IMR-90 (cell line): Measurements from ENCODE around the gene ZNF644. TPM values are rescaled to one million over a fixed set of nuclear protein-coding genes. Genes with fewer than 3 reads are reported as not detected.
"Not testable (repeated sequence)": the region's sequence is repeated elsewhere in the genome, so short reads cannot be mapped to it uniquely, and the experiment has no call there.

Source experiments
- ATAC-seq: fragments of 200-7000 bp; cut with Tn5 transposase; 2 replicates; pipeline ENCODE4 v1.9.1; 2020; ENCODE audit warnings: low read depth, mild to moderate bottlenecking, moderate library complexity
- BruUV-seq: library from RNA; stranded (reverse); fragments of 400-500 nt; replicated peaks from 2 replicates; lab custom pipeline; 2021; lab: Mats Ljungman, UMichigan
- CTCF ChIA-PET: fragments of 300-600 bp; formaldehyde crosslinking; extraction: SDS; loops from one replicate; lab custom pipeline; 2021; ENCODE audit warnings: antibody characterized with exemption; lab: Yijun Ruan, JAX
- POLR2A ChIA-PET: fragments of 300-600 bp; sonication (Branson Sonifier 250); formaldehyde crosslinking; loops from one replicate; lab custom pipeline; 2022; ENCODE audit warnings: antibody characterized with exemption; ENCODE audit not compliant: unreplicated experiment; lab: Charles Lee
- DNase-seq: peaks from one replicate; pipeline ENCODE4 v3.0.0; 2013
- H2AFZ ChIP-seq: replicated peaks from 2 replicates; pipeline ENCODE3; 2013; ENCODE audit warnings: low read length, mild to moderate bottlenecking; ENCODE audit not compliant: poor library complexity
- H2AK5ac ChIP-seq: 2 replicates; pipeline ENCODE4 v1.6.1; 2013; ENCODE audit warnings: low read depth, low read length, inconsistent platforms
- H2AK9ac ChIP-seq: replicated peaks from 2 replicates; pipeline ENCODE3; 2013; ENCODE audit warnings: mild to moderate bottlenecking, low read depth, low read length, moderate library complexity; ENCODE audit not compliant: poor library complexity
- H2BK120ac ChIP-seq: 2 replicates; pipeline ENCODE4 v1.6.1; 2013; ENCODE audit warnings: low read depth, low read length, inconsistent platforms
- H2BK15ac ChIP-seq: 3 replicates; pipeline ENCODE4 v1.6.1; 2013; ENCODE audit warnings: low read depth, low read length, inconsistent platforms
- H2BK20ac ChIP-seq: 2 replicates; pipeline ENCODE4 v1.6.1; 2013; ENCODE audit warnings: low read depth, mild to moderate bottlenecking, inconsistent platforms, low read length, moderate library complexity
- H2BK5ac ChIP-seq: 2 replicates; pipeline ENCODE4 v1.6.1; 2013; ENCODE audit warnings: mild to moderate bottlenecking, low read depth, low read length, inconsistent platforms; ENCODE audit not compliant: poor library complexity, severe bottlenecking
- H3K14ac ChIP-seq: replicated peaks from 2 replicates; pipeline ENCODE4 v1.6.1; 2013; ENCODE audit warnings: low read depth, low read length, inconsistent platforms
- H3K18ac ChIP-seq: 2 replicates; pipeline ENCODE4 v1.6.1; 2013; ENCODE audit warnings: low read depth, low read length, control low read depth
- H3K23ac ChIP-seq: 2 replicates; pipeline ENCODE4 v1.6.1; 2013; ENCODE audit warnings: low read depth, low read length, inconsistent platforms
- H3K27ac ChIP-seq: 2 replicates; pipeline ENCODE4 v1.5.1; 2013; ENCODE audit warnings: mild to moderate bottlenecking, control low read depth, low read length; ENCODE audit not compliant: insufficient read depth
- H3K27me3 ChIP-seq: 2 replicates; pipeline ENCODE4 v1.6.1; 2013; ENCODE audit warnings: low read length; ENCODE audit not compliant: control insufficient read depth, insufficient read depth
- H3K36me3 ChIP-seq: 2 replicates; pipeline ENCODE4 v1.6.1; 2013; ENCODE audit warnings: low read length, mixed read lengths; ENCODE audit not compliant: control insufficient read depth, insufficient read depth
- H3K4ac ChIP-seq: 2 replicates; pipeline ENCODE4 v1.6.1; 2013; ENCODE audit warnings: low read depth, low read length, inconsistent platforms
- H3K4me1 ChIP-seq: 2 replicates; pipeline ENCODE4 v1.6.1; 2013; ENCODE audit warnings: low read length, mixed read lengths; ENCODE audit not compliant: control insufficient read depth, insufficient read depth
- H3K4me2 ChIP-seq: 2 replicates; pipeline ENCODE4 v1.6.1; 2013; ENCODE audit warnings: low read depth, mild to moderate bottlenecking, control low read depth, low read length, moderate library complexity
- H3K4me3 ChIP-seq: 2 replicates; pipeline ENCODE4 v1.5.1; 2013; ENCODE audit warnings: low read depth, mild to moderate bottlenecking, control low read depth, low read length, moderate library complexity; ENCODE audit not compliant: insufficient read depth
- H3K56ac ChIP-seq: 2 replicates; pipeline ENCODE4 v1.6.1; 2013; ENCODE audit warnings: low read length, inconsistent platforms; ENCODE audit not compliant: insufficient read depth; ENCODE audit errors: extremely low read depth
- H3K79me1 ChIP-seq, 2 experiments: 2 replicates each; pipeline ENCODE4 v1.6.1; 2013; ENCODE audit warnings: low read length in 2 of 2, inconsistent platforms in 1 of 2, low read depth in 1 of 2
- H3K9ac ChIP-seq: 2 replicates; pipeline ENCODE4 v1.6.1; 2013; ENCODE audit warnings: low read depth, low read length, control low read depth
- H3K9me1 ChIP-seq: 2 replicates; pipeline ENCODE4 v1.6.1; 2013; ENCODE audit warnings: low read length, inconsistent platforms; ENCODE audit not compliant: insufficient read depth
- H3K9me3 ChIP-seq: 2 replicates; pipeline ENCODE4 v1.6.1; 2013; ENCODE audit warnings: low read length; ENCODE audit not compliant: control insufficient read depth, insufficient read depth
- H4K20me1 ChIP-seq: 2 replicates; pipeline ENCODE4 v1.6.1; 2013; ENCODE audit warnings: low read length, inconsistent platforms; ENCODE audit not compliant: insufficient read depth
- H4K5ac ChIP-seq: 2 replicates; pipeline ENCODE4 v1.6.1; 2013; ENCODE audit warnings: mild to moderate bottlenecking, low read depth, low read length, control low read depth
- H4K8ac ChIP-seq, 2 experiments: 2 replicates each; pipeline ENCODE4 v1.6.1; 2013; ENCODE audit warnings: low read depth in 2 of 2, low read length in 2 of 2, control low read depth in 1 of 2, inconsistent platforms in 1 of 2
- H4K91ac ChIP-seq: 2 replicates; pipeline ENCODE4 v1.6.1; 2013; ENCODE audit warnings: low read depth, low read length, inconsistent platforms; ENCODE audit not compliant: insufficient read depth
- WGBS, 2 experiments: methylation state at CpG; one replicate each; pipeline versions ENCODE4 v1.1.5 to v1.1.7; 2013; ENCODE audit warnings: missing lambda C conversion rate in 2 of 2; ENCODE audit not compliant: insufficient read length in 1 of 2; ENCODE audit errors: extremely low coverage in 2 of 2; 5-methylcytosine and 5-hydroxymethylcytosine counted together
- dilution Hi-C: fragments of 300-500 bp; cut with HindIII; formaldehyde crosslinking; loops from one replicate; pipeline ENCODE4 v1.14.3; 2018; ENCODE audit warnings: low sequenced_read_pairs; ENCODE audit not compliant: unreplicated experiment
- in situ Hi-C: fragments of 300-500 bp; cut with MboI; formaldehyde crosslinking; loops from 3 replicates; pipeline ENCODE4 v1.14.3; 2019; ENCODE audit warnings: low sequenced_read_pairs, inconsistent platforms, mixed read lengths
- intact Hi-C: fragments of 100-400 bp; cut with micrococcal nuclease; formaldehyde crosslinking; loops from 2 replicates; pipeline ENCODE4 v1.10.0; 2022
- polyA plus RNA-seq, 3 experiments: library from polyadenylated mRNA; depleted of rRNA; stranded (reverse); fragments of >200 nt; gene quantifications; 2 replicates each; pipeline ENCODE4 v1.2.3, GENCODE V29; 2012; ENCODE audit warnings: low replicate concordance in 1 of 3
- total RNA-seq: library from RNA; depleted of rRNA; stranded (reverse); fragments of >200 nt; gene quantifications from 2 replicates; pipeline ENCODE4 v1.2.3, GENCODE V29; 2012

The ZNF644 gene
- total and polyA plus RNA-seq, 2 of the 4 experiments (the other 2 are of a cell fraction): 9.0 to 45.3 TPM

GRCh38 chr1:91049551-91049950 is 27.7 kb upstream of the ZNF644 start:
- H2BK15ac ChIP-seq, H3K56ac ChIP-seq, H2AK5ac ChIP-seq, H3K79me1 ChIP-seq, H3K9ac ChIP-seq, H3K27ac ChIP-seq, DNase-seq, BruUV-seq, H3K4me2 ChIP-seq, H3K18ac ChIP-seq, H3K23ac ChIP-seq, H2BK120ac ChIP-seq, H3K36me3 ChIP-seq, H3K9me1 ChIP-seq, H4K20me1 ChIP-seq, in situ Hi-C loops, H3K9me3 ChIP-seq, H2BK5ac ChIP-seq, H3K4me3 ChIP-seq, H3K27me3 ChIP-seq, intact Hi-C loops, H2BK20ac ChIP-seq, H2AK9ac ChIP-seq, ATAC-seq, dilution Hi-C loops, H4K5ac ChIP-seq, H4K8ac ChIP-seq, H4K91ac ChIP-seq, H3K14ac ChIP-seq, H3K4ac ChIP-seq, H3K4me1 ChIP-seq, H2AFZ ChIP-seq: not testable (repeated sequence)
- ChIA-PET POLR2A (interaction anchor here (0.7 kb wide), 1 partner anchor 55 kb away, joined by 3 read pairs; no protein-coding TSS in a partner anchor), CTCF (interaction anchor here (0.6 kb wide), 1 partner anchor 311 kb away, joined by 5 read pairs; no protein-coding TSS in a partner anchor)
- WGBS, 2 experiments: 71% methylated on average over 1 of the region's 2 CpGs; no CpG with 5 or more reads in 1 of the 2 experiments
